HG02970 (cell line): ENCODE results near the gene ERBB4.
"Not testable (repeated sequence)": the region's sequence is repeated elsewhere in the genome, so short reads cannot be mapped to it uniquely, and the experiment has no call there.

Source experiments
- ATAC-seq: cut with Tn5 transposase; IDR thresholded peaks from one replicate; pipeline ENCODE4 v1.9.1; 2021; ENCODE audit warnings: mild to moderate bottlenecking, moderate library complexity, moderate number of reproducible peaks; ENCODE audit not compliant: unreplicated experiment, low FRiP score

The ERBB4 gene

GRCh38 chr2:212311807-212312404 lies 226.7 kb downstream of the ERBB4 start:
- no peak for ATAC-seq

DNA sequence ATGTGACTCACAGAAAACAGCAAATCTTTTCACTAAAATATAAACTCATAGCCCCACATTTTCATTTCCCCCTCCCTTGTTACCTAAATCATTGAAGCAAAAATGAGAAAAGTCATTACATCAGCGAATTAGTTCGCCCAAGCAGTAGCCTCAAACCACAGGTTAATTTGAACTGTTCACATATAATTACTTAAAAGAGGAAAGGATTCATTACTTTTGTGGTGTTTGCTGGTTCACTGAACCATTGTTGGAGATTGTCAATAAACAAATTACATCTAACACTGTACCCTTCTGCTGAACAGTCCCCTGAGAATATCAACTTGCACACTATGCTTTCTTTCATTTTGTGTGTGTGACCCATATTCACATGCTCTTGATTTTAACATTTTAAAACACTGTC lies 238.7 kb downstream of the ERBB4 start:
- no peak for ATAC-seq

- no peak for ATAC-seq
Observed at GRCh38 chr2:212299333-212299732, 239.3 kb downstream of the ERBB4 start.

DNA sequence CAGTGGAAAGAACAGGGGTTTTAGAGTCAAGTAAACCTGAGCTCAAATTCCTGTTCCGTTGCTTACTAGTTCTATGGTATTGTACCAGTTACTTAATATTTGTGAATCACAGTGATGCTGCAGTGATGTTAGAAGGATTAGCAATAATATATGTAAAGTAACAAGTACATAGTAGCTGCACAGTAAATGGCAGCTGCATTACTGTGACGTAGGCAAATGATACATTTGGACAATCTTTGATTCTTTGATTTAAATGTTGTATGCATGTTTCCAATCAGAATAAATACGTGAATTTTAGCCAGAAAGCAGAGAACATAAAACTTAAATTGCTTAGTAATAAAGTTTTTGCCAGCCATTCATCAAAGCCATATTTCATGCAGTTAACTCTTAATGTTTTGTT lies 243.0 kb downstream of the ERBB4 start:
- no peak for ATAC-seq

DNA sequence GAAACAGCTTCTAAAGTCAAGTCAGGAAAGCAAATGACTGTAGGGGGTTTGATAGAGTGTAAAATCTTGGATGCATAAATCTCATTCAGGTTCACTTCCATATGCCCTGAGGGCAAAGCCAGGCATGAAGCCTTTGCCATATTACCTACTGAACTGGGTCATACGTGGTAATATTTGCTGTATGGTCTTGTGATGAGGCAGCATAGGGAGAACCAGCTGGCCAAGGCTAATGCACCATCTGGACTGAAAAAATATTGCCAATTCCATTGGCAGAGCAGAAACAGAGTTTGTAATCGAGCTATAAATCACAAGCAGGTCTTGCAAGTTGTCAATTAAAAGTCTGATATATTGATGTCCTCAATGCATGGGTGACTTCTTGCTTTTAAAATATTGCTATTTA lies 243.8 kb downstream of the ERBB4 start:
- ATAC-seq, result no peak

DNA sequence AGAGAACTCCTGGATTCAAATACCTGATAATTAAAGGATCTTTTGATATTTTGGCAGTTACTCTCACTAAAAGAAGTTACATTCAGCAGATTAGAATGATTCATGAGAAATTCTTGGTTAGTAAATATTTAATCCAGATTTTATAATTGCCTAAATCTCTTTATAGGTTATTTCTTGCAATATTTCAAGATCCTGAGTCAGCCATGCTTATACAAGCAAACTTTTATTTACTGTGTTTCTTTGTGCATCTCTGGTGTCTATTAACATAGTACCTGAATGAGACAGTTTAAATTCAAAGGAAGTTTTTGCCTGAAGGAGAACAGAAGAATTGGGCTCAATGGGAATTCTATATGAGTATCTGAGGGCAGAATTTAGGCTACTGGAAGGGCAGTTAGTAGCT lies 249.3 kb downstream of the ERBB4 start:
- no peak for ATAC-seq

DNA sequence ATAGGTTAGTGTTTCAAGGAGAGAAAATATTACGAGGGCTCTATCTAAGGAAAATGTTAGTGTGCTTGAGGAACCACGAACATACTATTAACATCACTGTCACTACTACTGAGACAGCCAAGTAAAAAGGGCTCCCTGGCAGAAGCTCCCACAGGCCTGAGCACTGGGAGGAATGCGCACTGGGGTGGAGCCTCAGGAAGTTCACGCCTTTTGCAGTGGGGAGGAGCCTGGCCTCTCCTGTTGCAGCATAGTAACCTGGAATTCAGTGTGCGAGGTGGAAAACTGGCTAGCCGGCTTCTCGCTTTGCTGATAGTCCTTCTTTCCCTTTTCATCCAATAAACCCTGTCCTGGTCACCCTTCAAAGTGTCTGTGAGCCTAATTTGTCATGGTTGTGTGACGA lies 250.3 kb downstream of the ERBB4 start:
- ATAC-seq, result no peak

DNA sequence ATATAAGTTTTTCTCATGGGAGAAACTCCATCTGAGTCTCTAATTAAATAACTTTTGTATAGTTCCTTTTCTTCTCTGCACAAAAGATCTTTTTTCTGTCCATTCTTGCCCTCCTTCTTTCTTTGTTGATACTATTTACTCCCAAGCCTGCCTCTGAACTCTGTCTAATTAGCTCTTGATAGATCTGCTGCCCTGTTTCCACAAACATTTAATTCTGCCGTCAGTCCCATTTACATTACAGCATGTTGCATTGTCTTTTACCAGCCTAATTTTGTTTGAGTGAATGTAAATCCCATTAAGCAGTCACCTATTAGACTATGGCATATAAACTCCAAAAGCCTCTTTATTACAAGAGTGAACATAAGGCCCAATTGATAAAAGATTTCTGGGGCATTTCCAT lies 254.4 kb downstream of the ERBB4 start:
- ATAC-seq, result no peak

GRCh38 chr2:212282671-212283261 lies 255.8 kb downstream of the ERBB4 start:
- no peak for ATAC-seq

DNA sequence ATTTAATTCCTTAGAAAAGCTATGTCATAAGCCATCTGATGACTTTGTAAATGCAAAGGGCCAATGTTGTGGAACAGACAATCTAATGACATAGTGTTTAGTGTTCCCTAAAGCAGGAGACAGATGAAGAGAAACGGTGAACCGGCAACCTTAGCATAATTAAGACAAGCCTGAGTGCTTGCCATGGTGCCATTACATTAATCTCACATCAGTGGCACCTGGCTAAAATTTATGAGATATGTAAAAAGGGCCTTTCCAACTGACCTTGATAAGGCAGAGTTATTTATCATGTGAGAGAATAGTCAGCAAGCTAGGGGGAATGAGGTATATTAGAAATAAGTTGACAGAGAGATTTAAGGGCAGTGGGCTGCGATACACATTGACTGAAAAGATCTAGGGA lies 261.8 kb downstream of the ERBB4 start:
- no peak for ATAC-seq

- no peak for ATAC-seq
Observed at GRCh38 chr2:212274215-212274614, 264.4 kb downstream of the ERBB4 start.

GRCh38 chr2:212271583-212271982 lies 267.0 kb downstream of the ERBB4 start:
- no peak for ATAC-seq

- no peak for ATAC-seq
Observed at GRCh38 chr2:212269005-212269404, 269.6 kb downstream of the ERBB4 start.

DNA sequence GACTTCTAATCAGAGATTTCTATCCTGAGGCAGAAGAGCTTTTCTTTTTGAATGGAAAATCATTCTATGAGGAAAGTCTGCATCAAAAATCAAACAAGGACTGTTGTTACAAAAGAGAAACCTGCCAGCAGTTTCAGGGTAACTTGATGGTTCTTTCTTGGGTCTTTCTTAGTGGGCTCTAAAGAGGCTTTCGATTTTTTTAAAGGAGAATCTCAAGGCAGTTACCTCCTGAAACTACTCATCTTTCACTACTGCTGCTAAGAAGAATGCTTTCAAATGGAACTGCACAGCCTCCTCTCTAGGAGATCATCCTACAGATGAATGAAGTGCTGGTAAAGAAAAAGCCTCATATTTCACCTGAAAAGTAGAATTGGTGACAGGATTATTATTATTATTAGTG lies 272.3 kb downstream of the ERBB4 start:
- ATAC-seq, result no peak

GRCh38 chr2:212265777-212266176 lies 272.8 kb downstream of the ERBB4 start:
- ATAC-seq, result no peak

DNA sequence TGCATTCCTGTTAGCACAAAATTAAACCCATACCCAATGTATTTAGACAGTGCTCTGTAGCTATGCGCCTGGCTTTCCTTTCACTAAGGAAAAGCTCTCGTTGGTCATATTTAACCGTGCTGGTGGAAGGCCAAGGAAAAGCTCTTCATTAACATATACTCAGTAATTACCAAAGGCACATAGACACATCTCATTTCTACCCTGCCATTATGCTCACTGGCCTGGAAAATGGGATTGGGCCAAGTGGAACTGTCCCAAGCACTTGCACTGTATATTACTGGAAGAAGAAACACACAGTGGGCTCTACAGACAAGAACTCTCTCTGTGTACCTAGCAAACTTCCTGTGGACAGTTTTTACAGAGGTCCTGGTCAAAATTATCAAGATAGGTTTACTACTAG lies 274.4 kb downstream of the ERBB4 start:
- no peak for ATAC-seq

GRCh38 chr2:212259226-212259625 lies 279.4 kb downstream of the ERBB4 start:
- ATAC-seq, result no peak

DNA sequence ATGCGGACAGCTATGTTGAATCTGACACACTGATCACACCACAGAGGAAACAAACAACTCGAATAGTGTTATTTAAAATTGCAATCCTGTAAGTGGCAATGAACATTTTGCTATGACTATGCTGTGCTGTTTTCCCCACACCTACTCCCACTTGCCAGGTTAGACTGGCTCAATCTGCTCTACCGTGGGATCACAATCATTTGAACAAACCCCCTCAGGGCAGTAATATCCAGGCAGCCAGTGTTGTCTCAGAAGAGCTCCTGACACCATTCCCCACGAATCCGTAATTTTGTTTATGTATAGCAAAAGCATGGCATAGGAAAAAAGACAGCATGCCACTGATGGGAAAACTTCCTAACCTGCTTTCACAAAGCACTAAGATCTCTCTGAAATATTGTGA lies 284.3 kb downstream of the ERBB4 start:
- no peak for ATAC-seq

DNA sequence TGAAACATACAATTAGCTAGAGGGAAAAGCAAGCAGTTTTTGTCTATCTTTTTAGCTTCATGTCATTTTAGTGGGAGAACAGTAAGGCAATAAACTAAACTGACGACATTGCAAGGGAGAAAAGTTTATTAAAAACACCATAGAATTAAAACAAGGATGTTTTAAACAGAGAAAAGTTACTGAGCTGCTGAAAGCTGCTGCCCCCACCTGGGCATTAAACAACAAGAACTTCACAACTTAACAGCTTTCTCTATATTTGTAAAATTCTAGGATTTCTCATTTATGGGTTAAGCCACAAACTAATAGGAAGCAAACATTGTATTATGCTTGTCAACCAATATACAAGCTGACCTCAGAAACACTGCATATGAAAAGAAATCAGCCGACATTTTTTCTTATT lies 289.2 kb downstream of the ERBB4 start:
- no peak for ATAC-seq

- ATAC-seq, result no peak
Observed at GRCh38 chr2:212245880-212246279, 292.7 kb downstream of the ERBB4 start.

DNA sequence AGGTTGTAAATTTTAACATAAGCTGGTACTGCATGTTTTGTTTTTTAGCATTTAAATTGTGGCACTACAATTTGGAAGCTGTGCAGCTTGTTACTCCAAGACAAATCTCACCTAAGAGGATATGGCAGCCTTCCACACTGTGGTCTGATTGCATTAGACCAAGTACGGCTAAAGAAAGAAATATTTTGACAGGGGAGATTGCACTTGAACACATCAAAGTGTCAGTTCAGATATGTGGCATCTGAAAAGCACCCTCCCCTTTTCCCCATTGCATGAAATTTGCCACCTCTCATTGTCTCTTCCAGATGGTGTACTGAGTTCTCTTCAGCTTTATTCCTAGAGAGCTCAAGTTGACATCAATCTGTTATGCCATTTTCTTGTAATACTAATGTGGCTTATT lies 295.9 kb downstream of the ERBB4 start:
- no peak for ATAC-seq

DNA sequence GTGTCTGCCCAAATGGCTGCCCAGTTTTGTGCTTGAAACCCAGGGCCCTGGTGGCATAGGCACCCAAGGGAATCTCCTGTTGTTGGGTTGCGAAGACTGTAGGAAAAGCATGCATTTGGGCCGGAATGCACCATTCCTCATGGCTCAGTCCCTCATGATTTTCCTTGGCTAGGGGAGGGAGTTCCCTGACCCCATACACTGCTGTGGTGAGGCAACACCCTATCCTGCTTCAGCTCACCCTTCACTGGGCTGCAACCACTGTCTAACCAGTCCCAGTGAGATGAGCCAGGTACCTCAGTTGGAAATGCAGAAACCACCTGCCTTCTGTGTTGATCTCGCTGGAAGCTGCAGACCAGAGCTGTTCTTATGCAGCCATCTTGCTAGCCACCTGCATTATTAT lies 300.4 kb downstream of the ERBB4 start:
- not testable (repeated sequence) for ATAC-seq
